ENCODE results near the gene ZMYM2. TPM values are rescaled to one million over a fixed set of nuclear protein-coding genes. Genes with fewer than 3 reads are reported as not detected.

The ZMYM2 gene
- total RNA-seq, 1 donor from 2014 or later, result 109 TPM

DNA sequence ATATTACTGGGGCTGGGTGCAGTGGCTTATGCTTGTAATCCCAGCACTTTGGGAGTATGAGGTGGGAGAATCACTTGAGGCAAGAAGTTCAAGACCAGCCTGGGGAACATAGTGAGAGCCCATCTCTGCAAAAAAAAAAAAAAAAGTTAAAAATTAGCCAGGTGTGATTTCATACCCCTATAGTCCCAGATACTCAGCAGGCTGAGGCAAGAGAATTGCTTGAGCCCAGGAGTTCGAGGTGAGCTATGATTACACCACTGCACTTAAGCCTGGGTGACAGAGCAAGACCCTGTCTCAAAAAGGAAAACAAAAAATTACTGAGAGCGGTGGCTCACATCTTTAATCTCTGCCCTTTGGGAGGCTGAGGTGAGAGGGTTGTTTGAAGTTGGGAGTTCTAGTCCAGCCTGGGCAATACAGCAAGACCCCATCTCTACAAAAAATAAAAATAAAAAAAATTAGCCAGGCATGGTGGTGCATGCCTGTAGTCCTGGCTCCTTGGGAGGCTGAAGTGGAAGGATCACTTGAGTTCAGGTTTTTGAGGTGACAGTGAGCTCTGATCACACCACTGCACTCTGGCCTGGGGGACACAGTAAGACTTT, 87.5 kb downstream of the ZMYM2 start:
- no peak for FAIRE-seq
- no peak for DNase-seq (ENCODE audit: low read depth)
- H3K9me3 Mint-ChIP-seq (ENCODE audit: unreplicated experiment), result no peaks in the 10 kb centered on the region

DNA sequence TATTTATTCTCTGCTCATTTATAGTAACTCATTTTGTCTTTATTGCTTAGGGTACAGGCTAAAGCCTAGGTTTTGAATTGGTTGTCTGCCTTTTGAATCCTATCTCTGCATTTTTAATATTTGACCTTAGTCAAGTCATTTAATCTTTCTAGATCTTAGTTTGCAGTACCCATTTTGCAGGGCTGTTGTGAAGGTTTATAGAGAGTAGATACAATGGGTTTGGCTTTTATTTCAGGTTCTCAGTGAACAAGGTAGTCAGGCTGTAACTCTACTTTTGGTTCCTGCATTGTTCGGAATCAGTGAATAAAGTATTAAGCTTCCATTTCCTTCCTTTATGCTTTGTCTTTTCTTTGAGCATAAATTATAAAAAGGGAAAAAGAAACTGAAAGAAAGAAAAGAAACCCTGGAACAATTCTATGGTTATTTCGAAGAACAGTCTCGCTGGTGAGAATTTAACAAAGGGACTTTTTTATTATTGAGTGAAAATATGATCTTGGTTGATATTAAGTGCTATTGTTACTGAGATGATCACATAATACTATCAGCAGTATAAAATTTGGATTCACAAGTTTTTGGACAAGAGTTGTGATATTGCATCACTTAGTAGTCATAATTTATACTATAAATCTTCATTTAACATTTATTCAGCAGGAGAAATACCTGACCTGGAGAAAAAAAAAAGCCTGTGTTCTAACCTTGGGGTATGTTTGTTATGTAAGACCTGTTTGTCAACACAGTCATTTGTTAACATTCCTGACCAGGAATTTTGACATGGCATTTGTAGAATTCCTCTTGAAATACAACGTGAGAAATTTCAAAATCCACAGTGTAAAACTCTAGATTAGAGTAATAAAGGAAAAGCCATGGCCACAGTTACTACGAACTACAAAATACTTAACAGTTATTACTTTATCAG, 91.3 kb downstream of the ZMYM2 start:
- Mint-ChIP-seq H3K27ac (ENCODE audit: unreplicated experiment) (no peak overlapping the region), H3K9me3 (ENCODE audit: unreplicated experiment) (no peaks in the 10 kb centered on the region), H3K4me1 (ENCODE audit: low read depth, unreplicated experiment) (peaks cover 13% of the 10 kb centered on the region), H3K36me3 (ENCODE audit: low read depth, unreplicated experiment) (peaks cover 2% of the 10 kb centered on the region), H3K4me3 (ENCODE audit: unreplicated experiment) (no peak overlapping the region), H3K27me3 (ENCODE audit: low read depth, unreplicated experiment) (no peaks in the 10 kb centered on the region)
- no peak overlapping the region for H3K27ac ChIP-seq (ENCODE audit: low read depth, low read length)
- no peaks in the 10 kb centered on the region for H3K4me1 ChIP-seq (ENCODE audit: insufficient read depth, low read length)
- TF ChIP-seq, protein P1, sequence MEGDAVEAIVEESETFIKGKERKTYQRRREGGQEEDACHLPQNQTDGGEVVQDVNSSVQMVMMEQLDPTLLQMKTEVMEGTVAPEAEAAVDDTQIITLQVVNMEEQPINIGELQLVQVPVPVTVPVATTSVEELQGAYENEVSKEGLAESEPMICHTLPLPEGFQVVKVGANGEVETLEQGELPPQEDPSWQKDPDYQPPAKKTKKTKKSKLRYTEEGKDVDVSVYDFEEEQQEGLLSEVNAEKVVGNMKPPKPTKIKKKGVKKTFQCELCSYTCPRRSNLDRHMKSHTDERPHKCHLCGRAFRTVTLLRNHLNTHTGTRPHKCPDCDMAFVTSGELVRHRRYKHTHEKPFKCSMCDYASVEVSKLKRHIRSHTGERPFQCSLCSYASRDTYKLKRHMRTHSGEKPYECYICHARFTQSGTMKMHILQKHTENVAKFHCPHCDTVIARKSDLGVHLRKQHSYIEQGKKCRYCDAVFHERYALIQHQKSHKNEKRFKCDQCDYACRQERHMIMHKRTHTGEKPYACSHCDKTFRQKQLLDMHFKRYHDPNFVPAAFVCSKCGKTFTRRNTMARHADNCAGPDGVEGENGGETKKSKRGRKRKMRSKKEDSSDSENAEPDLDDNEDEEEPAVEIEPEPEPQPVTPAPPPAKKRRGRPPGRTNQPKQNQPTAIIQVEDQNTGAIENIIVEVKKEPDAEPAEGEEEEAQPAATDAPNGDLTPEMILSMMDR (IDR thresholded peaks at IDR 0.05; ENCODE audit: insufficient read depth, low read depth, low read length), result no peak
- TF ChIP-seq EZH2 (IDR thresholded peaks at IDR 0.05; ENCODE audit: insufficient read depth, low read length), result no peak
- H3K36me3 ChIP-seq (ENCODE audit: insufficient read depth, low read length), result peaks cover 16% of the 10 kb centered on the region
- peaks cover 23% of the 10 kb centered on the region for H4K20me1 ChIP-seq (ENCODE audit: insufficient read depth, low read length)
- FAIRE-seq, result no peak
- no peaks in the 10 kb centered on the region for H3K9me3 ChIP-seq (ENCODE audit: insufficient read depth, low read depth, low read length)
- H3K9ac ChIP-seq (ENCODE audit: low read length), result no peak overlapping the region
- no peak overlapping the region for H3K4me3 ChIP-seq (ENCODE audit: insufficient read depth, low read depth, low read length)
- H2AFZ ChIP-seq (ENCODE audit: low read depth, low read length), result no peak overlapping the region
- no peaks in the 10 kb centered on the region for H3K79me2 ChIP-seq (ENCODE audit: insufficient read depth, low read length)
- no peaks in the 10 kb centered on the region for H3K27me3 ChIP-seq (ENCODE audit: insufficient read depth, low read length)
- no peak overlapping the region for H3K4me2 ChIP-seq (ENCODE audit: low read length)
- DNase-seq (ENCODE audit: low read depth), result no peak

More for the DNA sequence above, 87.5 kb downstream of the ZMYM2 start:
- H3K4me1 Mint-ChIP-seq (ENCODE audit: low read depth, unreplicated experiment), result peaks cover 22% of the 10 kb centered on the region
- H3K27me3 Mint-ChIP-seq (ENCODE audit: low read depth, unreplicated experiment), result no peaks in the 10 kb centered on the region
- Histone ChIP-seq H4K20me1 (ENCODE audit: insufficient read depth, low read length) (peaks cover 53% of the 10 kb centered on the region), H3K4me2 (ENCODE audit: low read length) (no peak overlapping the region), H3K36me3 (ENCODE audit: insufficient read depth, low read length) (peaks cover 2% of the 10 kb centered on the region), H3K79me2 (ENCODE audit: insufficient read depth, low read length) (peaks cover 26% of the 10 kb centered on the region), H3K4me3 (ENCODE audit: insufficient read depth, low read depth, low read length) (no peak overlapping the region), H3K9ac (ENCODE audit: low read length) (no peak overlapping the region), H3K27me3 (ENCODE audit: insufficient read depth, low read length) (no peaks in the 10 kb centered on the region), H3K27ac (ENCODE audit: low read depth, low read length) (no peak overlapping the region), H3K4me1 (ENCODE audit: insufficient read depth, low read length) (no peaks in the 10 kb centered on the region), H2AFZ (ENCODE audit: low read depth, low read length) (no peak overlapping the region), H3K9me3 (ENCODE audit: insufficient read depth, low read depth, low read length) (no peaks in the 10 kb centered on the region)
- H3K36me3 Mint-ChIP-seq (ENCODE audit: low read depth, unreplicated experiment), result peaks cover 13% of the 10 kb centered on the region
- no peak overlapping the region for H3K4me3 Mint-ChIP-seq (ENCODE audit: unreplicated experiment)
- no peak for TF ChIP-seq EZH2 (IDR thresholded peaks at IDR 0.05; ENCODE audit: insufficient read depth, low read length)
- TF ChIP-seq, protein P1 (IDR thresholded peaks at IDR 0.05; ENCODE audit: insufficient read depth, low read depth, low read length), result no peak
- no peak overlapping the region for H3K27ac Mint-ChIP-seq (ENCODE audit: unreplicated experiment)

Measured in astrocyte (in vitro differentiated cells and primary cell).